ENCODE data around the gene ERBB2. TPM values are rescaled to one million over a fixed set of nuclear protein-coding genes. Genes with fewer than 3 reads are reported as not detected.

The ERBB2 gene
- total and polyA plus RNA-seq, 2 of the 13 experiments (the other 11 are each of a cell fraction or from before 2014, with no cell fraction given) = 57.7 to 64.1 TPM

- H3K27ac ChIP-seq (ENCODE audit: extremely low read length, insufficient read depth, low read length) = no peak overlapping the region
- DNase-seq (ENCODE audit: low spot score) = no peak
- ChIA-PET CTCF (ENCODE audit: low intra/inter-chr PET ratio, low total read pairs) (interaction anchor here (8.5 kb wide), 1 partner anchor 48 kb away, joined by 136 read pairs; no protein-coding TSS in a partner anchor), POLR2A (interaction anchor here (0.5 to 9.4 kb wide), 6 partner anchors 16 to 535 kb away, joined by 3 to 96 read pairs (median 12); partner anchors contain the start of genes ERBB2, MIEN1 and PGAP3)
- intact Hi-C loops (cut with micrococcal nuclease; ENCODE audit: unreplicated experiment) = loop anchor here (2.0 to 5.0 kb wide), 2 partner anchors 47 to 82 kb away; no protein-coding TSS in a partner anchor
- H3K27me3 ChIP-seq (ENCODE audit: control insufficient read depth in 1 of 2, insufficient read depth in 2 of 2, low read length in 2 of 2) = peaks cover 11 to 51% of the 10 kb centered on the region in 2 experiments
- no peak for ATAC-seq
- no peak overlapping the region for H2AFZ ChIP-seq (ENCODE audit: low read length)
- 77% methylated on average over 16 of the region's 23 CpGs for WGBS (ENCODE audit: low lambda C conversion rate)
- H3K4me1 ChIP-seq (ENCODE audit: insufficient read depth, low read length) = peaks cover 77% of the 10 kb centered on the region
- no peaks in the 10 kb centered on the region for H3K9me3 ChIP-seq (ENCODE audit: low read length)
- no peak for FAIRE-seq
- in situ Hi-C loops (cut with HindIII; ENCODE audit: extremely low pct_ligation_motif_present, low pct_unique_long_range_greater_than_20kb) = loop anchor here (5.0 kb wide), 2 partner anchors 48 to 82 kb away; no protein-coding TSS in a partner anchor
- no TSS peak for BruUV-seq (replicated peaks)
- no peaks in the 10 kb centered on the region for H3K79me2 ChIP-seq (ENCODE audit: insufficient read depth, low read length)
- H3K4me2 ChIP-seq (ENCODE audit: low read depth, low read length) = no peak overlapping the region
- no peaks in the 10 kb centered on the region for H4K20me1 ChIP-seq (ENCODE audit: insufficient read depth, low read length)
- H3K4me3 ChIP-seq (replicated peaks in 1 of 3; ENCODE audit: insufficient read depth in 1 of 3, low read depth in 2 of 3, low read length in 3 of 3) = no peak overlapping the region
- no peak overlapping the region for H3K9ac ChIP-seq (ENCODE audit: insufficient read depth, low read depth, low read length)
- H3K36me3 ChIP-seq (replicated peaks in 1 of 2; ENCODE audit: control insufficient read depth in 1 of 2, insufficient read depth in 2 of 2, low read length in 2 of 2) = no peaks in the 10 kb centered on the region
- TF ChIP-seq TOE1 (CRISPR knock-in tag; IDR thresholded peaks at IDR 0.05) (no peak), ZNF883 (CRISPR knock-in tag; IDR thresholded peaks at IDR 0.05; ENCODE audit: not compliant biosample characterization) (no peak), KAT8 (CRISPR knock-in tag; IDR thresholded peaks at IDR 0.05) (no peak), JUN (CRISPR knock-in tag; IDR thresholded peaks at IDR 0.05) (no peak), POLR2G (IDR thresholded peaks at IDR 0.05; ENCODE audit: low read depth, low read length) (no peak), ZNF260 (CRISPR knock-in tag; IDR thresholded peaks at IDR 0.05; ENCODE audit: borderline replicate concordance, low read depth) (no peak), TBX2 (CRISPR knock-in tag; IDR thresholded peaks at IDR 0.05; ENCODE audit: borderline replicate concordance) (no peak), CEBPG (CRISPR knock-in tag; IDR thresholded peaks at IDR 0.05) (no peak), AGO1 (IDR thresholded peaks at IDR 0.05; ENCODE audit: low read depth, low read length, poor library complexity, severe bottlenecking) (peak; percentile 54), ZFP90 (CRISPR knock-in tag; IDR thresholded peaks at IDR 0.05; ENCODE audit: borderline replicate concordance) (no peak), MEIS1 (CRISPR knock-in tag; IDR thresholded peaks at IDR 0.05; ENCODE audit: borderline replicate concordance) (no peak), ZBTB38 (CRISPR knock-in tag; IDR thresholded peaks at IDR 0.05) (0 out of 2 replicates have a peak, but pooled peaks have one; percentile 0), THAP7 (CRISPR knock-in tag; IDR thresholded peaks at IDR 0.05) (0 out of 2 replicates have a peak, but pooled peaks have one; percentile 38)
- TF ChIP-seq, protein P1, sequence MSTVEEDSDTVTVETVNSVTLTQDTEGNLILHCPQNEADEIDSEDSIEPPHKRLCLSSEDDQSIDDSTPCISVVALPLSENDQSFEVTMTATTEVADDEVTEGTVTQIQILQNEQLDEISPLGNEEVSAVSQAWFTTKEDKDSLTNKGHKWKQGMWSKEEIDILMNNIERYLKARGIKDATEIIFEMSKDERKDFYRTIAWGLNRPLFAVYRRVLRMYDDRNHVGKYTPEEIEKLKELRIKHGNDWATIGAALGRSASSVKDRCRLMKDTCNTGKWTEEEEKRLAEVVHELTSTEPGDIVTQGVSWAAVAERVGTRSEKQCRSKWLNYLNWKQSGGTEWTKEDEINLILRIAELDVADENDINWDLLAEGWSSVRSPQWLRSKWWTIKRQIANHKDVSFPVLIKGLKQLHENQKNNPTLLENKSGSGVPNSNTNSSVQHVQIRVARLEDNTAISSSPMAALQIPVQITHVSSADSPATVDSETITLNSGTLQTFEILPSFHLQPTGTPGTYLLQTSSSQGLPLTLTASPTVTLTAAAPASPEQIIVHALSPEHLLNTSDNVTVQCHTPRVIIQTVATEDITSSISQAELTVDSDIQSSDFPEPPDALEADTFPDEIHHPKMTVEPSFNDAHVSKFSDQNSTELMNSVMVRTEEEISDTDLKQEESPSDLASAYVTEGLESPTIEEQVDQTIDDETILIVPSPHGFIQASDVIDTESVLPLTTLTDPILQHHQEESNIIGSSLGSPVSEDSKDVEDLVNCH (CRISPR knock-in tag; IDR thresholded peaks at IDR 0.05) = no peak
Measured at GRCh38 chr17:39669897-39670735, 29.7 kb upstream of the ERBB2 start.
